GM13976 (cell line): ENCODE data around the gene MVK.

Experiments
- DNase-seq: peaks from one replicate; pipeline ENCODE4 v3.0.0; 2012; ENCODE audit warnings: low spot score
- CTCF ChIP-seq: IDR thresholded peaks from 2 replicates; pipeline ENCODE4 v1.5.1; 2012; ENCODE audit warnings: borderline replicate concordance, mild to moderate bottlenecking; ENCODE audit not compliant: insufficient read depth; ENCODE audit errors: extremely low read depth, missing control alignments, control extremely low read depth
- in situ Hi-C: fragments of 300-500 bp; cut with MboI; formaldehyde crosslinking; loops from one replicate; pipeline ENCODE4 v1.12.0; 2022; ENCODE audit warnings: low sequenced_read_pairs, mixed read lengths, inconsistent platforms; ENCODE audit not compliant: unreplicated experiment

Gene MVK

GRCh38 chr12:109551108-109551507 is 22.5 kb upstream of the MVK start:
- in situ Hi-C loops, result no loop called here
- TF ChIP-seq CTCF, result no peak
- no peak for DNase-seq

- in situ Hi-C loops, result no loop called here
- TF ChIP-seq CTCF, result no peak
- no peak for DNase-seq
These were observed 20.6 kb upstream of the MVK start for GRCh38 chr12:109552971-109553370.

GRCh38 chr12:109553483-109553882 is 20.1 kb upstream of the MVK start:
- in situ Hi-C loops, result no loop called here
- TF ChIP-seq CTCF, result no peak
- DNase-seq, result no peak

DNA sequence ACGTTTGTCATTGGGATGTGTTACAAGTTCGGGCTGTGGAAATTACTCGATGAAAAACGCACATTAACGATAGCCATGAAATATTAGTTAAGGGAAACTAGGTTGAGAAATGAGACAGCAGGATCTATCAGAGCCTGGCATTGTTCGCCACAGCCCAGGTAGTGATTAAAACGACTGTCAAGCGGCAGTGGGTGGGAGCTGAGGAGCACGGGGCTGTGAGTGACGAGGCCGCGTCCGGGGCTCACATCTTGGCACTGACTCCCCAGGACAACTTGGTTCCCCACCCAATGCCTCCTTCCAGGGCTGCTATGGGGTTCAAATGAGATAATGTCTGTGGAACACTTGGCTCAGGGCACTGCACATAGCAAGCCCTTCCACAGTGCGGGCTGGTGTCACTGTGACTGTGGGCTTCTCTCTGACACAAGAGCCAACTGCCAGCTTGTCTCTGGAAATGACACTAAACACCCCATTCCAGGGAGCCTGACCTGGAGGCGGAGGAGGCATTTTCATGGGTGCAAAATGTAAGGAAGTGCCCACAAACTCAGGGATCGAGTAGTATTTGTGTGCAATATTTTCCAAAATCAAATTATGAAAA is 19.6 kb upstream of the MVK start:
- no peak for TF ChIP-seq CTCF
- in situ Hi-C loops, result no loop called here
- no peak for DNase-seq

GRCh38 chr12:109554761-109555160 is 18.8 kb upstream of the MVK start:
- TF ChIP-seq CTCF, result no peak
- in situ Hi-C loops, result no loop called here
- no peak for DNase-seq

- in situ Hi-C loops, result no loop called here
- no peak for DNase-seq
- TF ChIP-seq CTCF, result no peak
These were observed 17.9 kb upstream of the MVK start for GRCh38 chr12:109555431-109556315.

GRCh38 chr12:109557200-109557599 is 16.4 kb upstream of the MVK start:
- no peak for TF ChIP-seq CTCF
- in situ Hi-C loops, result no loop called here

More at GRCh38 chr12:109557200-109557599, 16.4 kb upstream of the MVK start:
- DNase-seq, result no peak
